ENCODE measurements around the gene SEC23IP.

Gene SEC23IP

DNA sequence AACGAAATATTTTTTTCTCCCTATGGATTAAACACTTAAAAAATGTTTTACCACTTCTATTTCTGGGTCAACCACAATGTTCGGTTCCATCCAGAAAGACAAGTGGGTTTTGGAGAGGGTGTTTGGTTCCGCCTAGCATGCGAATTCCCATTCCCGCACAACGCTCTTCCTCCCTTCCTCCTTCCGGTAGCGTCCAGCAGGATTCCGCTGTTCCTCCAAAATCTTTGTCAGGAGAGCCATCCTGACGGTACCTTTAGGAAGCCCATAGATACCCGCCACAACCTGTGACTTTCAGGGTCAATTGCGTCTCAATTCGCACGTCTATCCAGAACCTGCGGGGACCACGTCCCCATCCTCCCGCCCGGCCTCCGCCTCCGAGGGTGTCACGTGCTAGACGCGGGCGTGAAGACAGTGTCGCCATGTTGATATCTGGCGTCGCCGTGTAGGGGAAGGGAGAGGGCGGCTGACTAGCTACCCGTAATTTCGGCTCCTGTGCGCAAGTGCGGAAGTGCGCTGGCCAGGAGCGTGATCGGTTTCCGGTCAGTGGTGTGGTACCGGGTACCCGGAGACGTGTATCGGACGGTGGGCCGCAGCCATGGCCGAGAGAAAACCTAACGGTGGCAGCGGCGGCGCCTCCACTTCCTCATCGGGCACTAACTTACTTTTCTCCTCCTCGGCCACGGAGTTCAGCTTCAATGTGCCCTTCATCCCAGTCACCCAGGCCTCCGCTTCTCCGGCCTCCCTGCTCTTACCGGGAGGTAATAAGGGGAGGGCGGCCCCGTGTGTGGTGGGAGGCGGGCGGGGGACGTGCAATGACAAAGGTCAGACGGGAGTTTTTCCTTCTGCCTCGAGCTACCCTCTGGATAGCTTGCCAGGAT lies at the start of gene SEC23IP:
TSS of gene SEC23IP (plus strand) at position 543 of the 878 bp plus-strand sequence. CDS start at position 596, 53 bp downstream.
- no peaks in the 10 kb centered on the region for H3K9me3 Mint-ChIP-seq
- peaks cover 6% of the 10 kb centered on the region for H3K36me3 Mint-ChIP-seq (ENCODE audit: insufficient read depth)
- ATAC-seq (replicated peaks; ENCODE audit: extremely low read depth, poor library complexity, severe bottlenecking) (peak; percentile 98), DNase-seq (ENCODE audit: low spot score in 2 of 2) (peak; percentile 75 to 80)
- peak within 1 kb of the TSS; percentile 96 for H3K27ac Mint-ChIP-seq (ENCODE audit: low read depth)
- peaks cover 44% of the 10 kb centered on the region for H3K4me1 Mint-ChIP-seq
- H3K27me3 Mint-ChIP-seq: no peaks in the 10 kb centered on the region
- H3K4me3 Mint-ChIP-seq: peak within 1 kb of the TSS; percentile 94

DNA sequence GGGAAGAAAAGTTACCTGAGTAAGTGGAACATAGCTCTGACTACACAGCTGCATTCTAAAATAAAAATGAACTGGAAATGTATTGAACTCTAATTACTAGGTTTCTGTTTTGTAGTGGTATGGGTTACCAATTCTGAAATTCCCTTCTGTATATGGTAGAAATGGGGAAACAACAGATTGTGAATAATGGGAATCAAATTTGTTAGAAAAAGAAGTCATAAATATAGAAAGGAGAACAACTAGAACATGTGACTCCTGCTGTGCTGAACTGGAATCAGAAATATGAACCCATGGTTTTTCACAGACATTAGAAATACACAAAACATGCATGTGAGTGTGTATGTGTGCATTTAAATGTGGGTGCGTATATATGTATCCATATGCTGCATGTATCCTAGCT lies 46.9 kb upstream of the SEC23IP start:
- H3K27me3 Mint-ChIP-seq: no peaks in the 10 kb centered on the region
- no peaks in the 10 kb centered on the region for H3K9me3 Mint-ChIP-seq
- H3K4me3 Mint-ChIP-seq: no peak overlapping the region
- peaks cover 6% of the 10 kb centered on the region for H3K4me1 Mint-ChIP-seq
- ATAC-seq (replicated peaks; ENCODE audit: extremely low read depth, poor library complexity, severe bottlenecking): no peak
- DNase-seq (ENCODE audit: low spot score in 2 of 2): no peak
- H3K27ac Mint-ChIP-seq (ENCODE audit: low read depth): no peak overlapping the region
- H3K36me3 Mint-ChIP-seq (ENCODE audit: insufficient read depth): peaks cover 78% of the 10 kb centered on the region

DNA sequence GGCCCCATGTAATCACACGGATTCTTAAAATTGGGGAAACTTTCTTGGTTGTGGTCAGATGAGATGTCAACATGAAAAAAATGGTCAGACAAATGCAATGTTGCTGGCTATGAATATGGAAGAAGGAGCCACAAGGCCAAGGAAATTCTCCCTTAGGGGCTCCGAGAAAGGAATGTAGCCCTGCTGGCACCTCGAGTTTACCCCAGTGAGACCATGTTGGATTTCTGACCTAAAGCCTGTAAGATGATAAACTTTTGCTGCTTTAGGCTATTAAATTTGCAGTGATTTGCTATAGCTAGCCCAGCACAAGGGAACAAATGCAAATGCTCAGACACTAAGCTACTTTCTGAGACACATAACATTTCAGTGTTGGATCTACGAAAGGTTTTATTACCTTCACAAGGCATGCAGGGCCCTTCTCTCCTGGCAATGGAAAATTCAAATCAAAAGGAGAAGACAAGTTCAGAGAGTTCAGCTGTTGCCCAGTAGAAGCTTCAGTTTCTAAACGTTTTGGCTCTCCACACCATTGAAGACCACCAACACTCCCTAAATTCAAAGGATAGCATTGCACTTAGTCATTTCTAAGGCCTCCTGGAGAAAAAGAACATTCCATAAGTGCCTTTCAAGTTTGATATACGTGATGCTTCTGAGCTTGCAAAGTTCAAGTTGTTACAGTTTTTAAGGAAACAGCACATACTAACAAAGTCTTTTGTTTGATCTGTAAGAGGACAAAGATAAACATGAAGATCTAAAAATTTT lies 43.3 kb upstream of the SEC23IP start:
- DNase-seq (ENCODE audit: low spot score in 2 of 2) (no peak), ATAC-seq (replicated peaks; ENCODE audit: extremely low read depth, poor library complexity, severe bottlenecking) (no peak)
- no peaks in the 10 kb centered on the region for H3K9me3 Mint-ChIP-seq
- peak overlapping the region; percentile 51 for H3K27ac Mint-ChIP-seq (ENCODE audit: low read depth)
- H3K4me1 Mint-ChIP-seq: peaks cover 6% of the 10 kb centered on the region
- no peak overlapping the region for H3K4me3 Mint-ChIP-seq
- H3K27me3 Mint-ChIP-seq: no peaks in the 10 kb centered on the region
- H3K36me3 Mint-ChIP-seq (ENCODE audit: insufficient read depth): peaks cover 68% of the 10 kb centered on the region

DNA sequence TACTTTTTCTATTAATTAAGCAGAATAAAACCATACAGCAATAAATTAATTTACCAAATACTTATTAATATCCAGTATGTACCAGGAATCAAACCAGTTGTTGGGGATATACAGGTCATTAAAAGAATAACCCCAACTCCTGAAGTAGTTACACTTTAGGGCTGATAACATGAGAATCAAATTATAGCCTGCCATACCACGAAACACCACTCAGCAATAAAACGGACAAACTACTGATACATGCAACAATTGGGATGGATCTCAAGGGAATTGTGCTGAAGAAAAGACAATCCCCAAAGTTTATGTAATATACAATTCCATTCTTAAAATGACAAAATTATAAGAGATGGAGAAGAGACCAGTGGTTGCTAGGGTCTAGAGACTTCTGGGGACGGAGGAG lies 42.6 kb upstream of the SEC23IP start:
- no peak for DNase-seq (ENCODE audit: low spot score in 2 of 2)
- no peak overlapping the region for H3K4me3 Mint-ChIP-seq
- no peak overlapping the region for H3K27ac Mint-ChIP-seq (ENCODE audit: low read depth)
- no peaks in the 10 kb centered on the region for H3K27me3 Mint-ChIP-seq
- no peaks in the 10 kb centered on the region for H3K9me3 Mint-ChIP-seq
- peaks cover 6% of the 10 kb centered on the region for H3K4me1 Mint-ChIP-seq
- H3K36me3 Mint-ChIP-seq (ENCODE audit: insufficient read depth): peaks cover 61% of the 10 kb centered on the region
- ATAC-seq (replicated peaks; ENCODE audit: extremely low read depth, poor library complexity, severe bottlenecking): no peak

DNA sequence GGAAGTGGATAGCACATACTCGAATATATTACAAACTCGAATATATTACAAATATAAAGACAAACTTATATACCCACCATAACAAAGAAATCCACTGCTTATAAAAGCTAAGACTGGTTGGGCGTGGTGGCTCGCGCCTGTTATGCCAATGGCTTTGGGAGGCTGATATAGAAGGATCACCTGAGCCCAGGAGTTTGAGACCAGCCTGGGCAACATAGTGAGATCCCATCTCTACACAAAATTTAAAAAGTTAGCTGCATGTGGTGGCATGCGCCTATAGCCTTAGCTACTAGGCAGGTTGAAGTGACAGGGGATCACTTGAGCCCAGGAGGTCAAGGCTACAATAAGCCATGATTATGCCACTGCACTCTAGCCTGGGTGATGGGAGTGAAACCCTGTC lies 40.3 kb upstream of the SEC23IP start:
- H3K4me1 Mint-ChIP-seq: no peaks in the 10 kb centered on the region
- H3K27me3 Mint-ChIP-seq: no peaks in the 10 kb centered on the region
- DNase-seq (ENCODE audit: low spot score in 2 of 2): no peak
- no peak overlapping the region for H3K27ac Mint-ChIP-seq (ENCODE audit: low read depth)
- no peaks in the 10 kb centered on the region for H3K9me3 Mint-ChIP-seq
- ATAC-seq (replicated peaks; ENCODE audit: extremely low read depth, poor library complexity, severe bottlenecking): no peak
- H3K36me3 Mint-ChIP-seq (ENCODE audit: insufficient read depth): peaks cover 52% of the 10 kb centered on the region
- H3K4me3 Mint-ChIP-seq: no peak overlapping the region

DNA sequence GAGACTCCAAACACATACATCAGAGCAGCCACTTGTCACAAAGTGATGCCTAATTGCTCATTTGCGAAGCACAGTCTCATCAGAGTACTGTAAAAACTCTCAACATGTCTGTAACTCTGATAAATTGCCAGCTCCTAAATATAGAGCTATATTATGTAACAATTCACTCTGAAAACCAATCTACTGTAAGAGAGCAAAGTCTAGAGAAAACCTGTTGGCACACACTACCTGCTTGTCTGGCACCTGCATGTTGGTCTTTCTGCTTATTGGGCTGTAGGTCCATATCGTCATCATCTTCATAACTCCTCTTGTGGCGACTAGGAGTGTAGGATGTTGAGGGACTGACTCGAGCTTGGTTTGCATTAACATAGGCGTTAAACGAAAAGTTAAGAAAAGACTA lies 39.7 kb upstream of the SEC23IP start:
- H3K9me3 Mint-ChIP-seq: no peaks in the 10 kb centered on the region
- H3K4me3 Mint-ChIP-seq: no peak overlapping the region
- H3K27me3 Mint-ChIP-seq: no peaks in the 10 kb centered on the region
- no peak for DNase-seq (ENCODE audit: low spot score in 2 of 2)
- peaks cover 50% of the 10 kb centered on the region for H3K36me3 Mint-ChIP-seq (ENCODE audit: insufficient read depth)
- no peak overlapping the region for H3K27ac Mint-ChIP-seq (ENCODE audit: low read depth)
- no peak for ATAC-seq (replicated peaks; ENCODE audit: extremely low read depth, poor library complexity, severe bottlenecking)
- no peaks in the 10 kb centered on the region for H3K4me1 Mint-ChIP-seq

DNA sequence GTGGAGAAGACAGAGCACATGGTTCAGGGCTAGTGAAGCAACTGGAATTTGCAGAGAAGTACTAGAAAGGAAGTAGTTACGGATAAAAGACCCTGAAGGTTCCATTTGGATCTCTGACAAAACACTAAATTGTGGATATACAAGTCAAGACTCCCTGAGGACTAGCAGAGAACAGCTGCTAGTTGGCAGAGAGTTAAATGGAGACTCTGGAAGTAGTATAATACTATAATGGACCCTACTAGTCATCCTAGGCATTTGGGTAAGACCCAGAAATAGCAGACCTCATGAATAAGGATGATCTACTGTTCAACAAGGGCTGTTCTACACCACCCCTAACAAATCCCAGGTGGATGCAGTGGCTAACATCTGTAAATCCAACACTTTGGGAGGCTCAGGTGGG lies 39.0 kb upstream of the SEC23IP start:
- Mint-ChIP-seq H3K4me3 (no peak overlapping the region), H3K9me3 (no peaks in the 10 kb centered on the region), H3K36me3 (ENCODE audit: insufficient read depth) (peaks cover 43% of the 10 kb centered on the region), H3K27me3 (no peaks in the 10 kb centered on the region), H3K4me1 (no peaks in the 10 kb centered on the region), H3K27ac (ENCODE audit: low read depth) (no peak overlapping the region)
- DNase-seq (ENCODE audit: low spot score in 2 of 2) (no peak), ATAC-seq (replicated peaks; ENCODE audit: extremely low read depth, poor library complexity, severe bottlenecking) (no peak)

DNA sequence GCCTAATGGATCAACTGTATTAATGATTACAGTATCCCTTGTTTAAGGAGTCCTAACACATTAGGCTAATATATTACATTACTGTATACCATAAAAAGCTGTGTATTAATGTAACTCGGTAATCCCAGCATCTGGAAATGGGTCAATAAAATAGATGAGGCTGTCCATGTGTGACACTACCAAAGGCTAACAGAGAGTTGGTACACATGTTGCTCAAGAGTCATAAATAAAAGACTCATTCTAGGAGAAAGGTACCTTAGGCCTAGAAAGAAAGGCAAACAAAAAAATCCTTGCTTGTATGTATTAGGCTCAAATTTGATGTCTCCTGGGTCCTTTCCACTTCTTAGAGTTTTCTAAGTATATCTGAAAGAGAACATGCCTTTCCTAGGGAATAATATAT lies 34.5 kb upstream of the SEC23IP start:
- H3K4me1 Mint-ChIP-seq: peaks cover 27% of the 10 kb centered on the region
- H3K36me3 Mint-ChIP-seq (ENCODE audit: insufficient read depth): peaks cover 24% of the 10 kb centered on the region
- no peaks in the 10 kb centered on the region for H3K27me3 Mint-ChIP-seq
- H3K9me3 Mint-ChIP-seq: no peaks in the 10 kb centered on the region
- no peak for ATAC-seq (replicated peaks; ENCODE audit: extremely low read depth, poor library complexity, severe bottlenecking)
- H3K27ac Mint-ChIP-seq (ENCODE audit: low read depth): no peak overlapping the region
- no peak for DNase-seq (ENCODE audit: low spot score in 2 of 2)
- H3K4me3 Mint-ChIP-seq: no peak overlapping the region

DNA sequence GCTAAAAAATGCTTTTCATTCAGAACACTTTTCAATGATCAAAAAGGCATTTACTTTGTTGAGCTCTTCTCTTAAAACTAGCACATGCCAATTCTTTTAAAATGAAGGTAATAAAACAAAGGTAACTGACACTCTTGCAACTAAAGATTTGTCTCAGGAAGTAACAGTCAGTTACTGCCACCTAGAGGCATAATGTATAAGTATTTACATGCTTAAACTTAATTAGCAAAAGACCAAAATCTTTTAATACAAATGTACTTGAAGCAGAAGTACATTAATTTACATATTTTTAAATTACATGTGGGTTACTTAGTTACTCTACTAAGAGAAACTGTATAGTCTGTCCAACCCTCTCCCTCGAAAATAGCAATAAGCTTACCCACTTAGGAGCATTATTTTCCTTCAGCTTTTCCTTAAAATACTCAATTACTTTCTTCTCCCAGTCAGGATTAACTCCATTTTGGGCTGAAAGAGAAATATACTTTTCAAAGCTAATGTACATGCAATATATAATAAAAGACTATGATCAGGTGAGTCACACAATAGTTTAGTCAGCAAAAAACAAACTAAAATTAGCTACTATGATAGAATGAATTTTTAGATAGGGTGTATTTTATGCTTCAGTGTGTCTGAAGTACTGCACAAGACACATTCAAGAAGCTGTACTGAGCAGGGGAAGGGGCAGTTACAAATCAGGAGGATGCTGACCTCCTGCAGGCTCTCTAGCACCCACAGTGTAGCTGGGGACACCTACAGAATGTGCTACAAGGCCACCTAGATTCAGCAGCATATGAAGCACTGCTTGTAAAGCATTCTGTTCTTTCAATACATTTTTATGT lies 32.9 kb upstream of the SEC23IP start:
- H3K9me3 Mint-ChIP-seq: peaks cover 4% of the 10 kb centered on the region
- H3K27me3 Mint-ChIP-seq: no peaks in the 10 kb centered on the region
- DNase-seq (ENCODE audit: low spot score in 2 of 2): no peak
- H3K4me3 Mint-ChIP-seq: no peak overlapping the region
- peaks cover 14% of the 10 kb centered on the region for H3K36me3 Mint-ChIP-seq (ENCODE audit: insufficient read depth)
- peaks cover 33% of the 10 kb centered on the region for H3K4me1 Mint-ChIP-seq
- no peak for ATAC-seq (replicated peaks; ENCODE audit: extremely low read depth, poor library complexity, severe bottlenecking)
- peak overlapping the region; percentile 41 for H3K27ac Mint-ChIP-seq (ENCODE audit: low read depth)

DNA sequence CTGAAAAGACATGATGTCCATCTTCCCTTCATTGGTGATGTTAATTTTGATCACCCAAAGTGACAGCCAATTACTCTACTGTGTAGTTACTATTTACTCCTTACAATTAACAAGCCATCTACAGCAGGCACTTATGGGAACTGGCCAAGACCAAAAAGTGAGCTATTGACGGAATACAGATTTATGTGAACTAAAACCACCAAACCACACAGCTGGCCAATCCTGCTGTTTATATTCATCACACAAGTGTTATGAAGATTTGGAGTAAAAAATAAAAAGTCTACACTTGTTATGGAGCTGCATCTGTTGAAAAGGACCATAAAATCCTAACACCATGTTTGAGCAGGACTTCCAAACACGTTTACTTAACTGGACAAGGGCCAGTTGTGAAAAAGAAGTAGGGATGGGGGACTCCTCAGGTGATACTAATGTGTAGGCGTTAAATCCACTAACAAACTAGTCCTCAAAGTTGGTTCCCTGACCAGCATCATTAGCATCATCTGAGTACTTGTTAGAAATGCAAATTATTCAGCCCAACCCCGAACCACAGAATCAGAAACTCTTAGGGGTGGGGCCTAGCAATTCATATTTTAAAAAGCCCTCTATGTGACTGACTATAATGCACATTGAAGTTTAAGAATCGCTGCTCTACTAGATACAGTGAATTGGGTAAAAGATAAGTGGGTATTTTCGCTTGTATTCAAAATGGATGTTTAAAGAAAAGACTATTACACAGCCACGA lies 31.5 kb upstream of the SEC23IP start:
- H3K4me1 Mint-ChIP-seq: peaks cover 38% of the 10 kb centered on the region
- peaks cover 6% of the 10 kb centered on the region for H3K9me3 Mint-ChIP-seq
- no peak overlapping the region for H3K4me3 Mint-ChIP-seq
- DNase-seq (ENCODE audit: low spot score in 2 of 2) (no peak), ATAC-seq (replicated peaks; ENCODE audit: extremely low read depth, poor library complexity, severe bottlenecking) (no peak)
- no peak overlapping the region for H3K27ac Mint-ChIP-seq (ENCODE audit: low read depth)
- H3K36me3 Mint-ChIP-seq (ENCODE audit: insufficient read depth): peaks cover 11% of the 10 kb centered on the region
- H3K27me3 Mint-ChIP-seq: no peaks in the 10 kb centered on the region

DNA sequence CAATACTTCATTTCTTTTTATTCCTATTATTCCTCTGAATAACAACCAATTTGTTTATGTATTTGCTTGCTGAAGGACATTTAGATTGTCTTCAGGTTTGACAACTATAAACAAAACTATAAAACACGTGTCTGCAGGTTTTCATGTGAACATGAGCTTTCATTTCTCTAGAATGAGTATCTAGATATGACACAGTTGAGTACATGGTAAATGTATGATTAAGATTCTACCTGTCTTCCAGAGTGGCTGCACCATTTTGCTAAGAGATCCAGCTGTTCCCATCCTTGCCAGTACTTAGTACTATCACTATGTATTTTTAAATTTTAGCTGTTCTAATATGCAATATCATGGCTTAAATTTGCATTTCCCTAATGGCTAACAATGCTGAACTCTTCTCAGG lies 30.0 kb upstream of the SEC23IP start:
- ATAC-seq (replicated peaks; ENCODE audit: extremely low read depth, poor library complexity, severe bottlenecking): no peak
- Mint-ChIP-seq H3K27me3 (no peaks in the 10 kb centered on the region), H3K9me3 (peaks cover 6% of the 10 kb centered on the region), H3K36me3 (ENCODE audit: insufficient read depth) (peaks cover 7% of the 10 kb centered on the region), H3K4me1 (peaks cover 45% of the 10 kb centered on the region), H3K4me3 (no peak overlapping the region), H3K27ac (ENCODE audit: low read depth) (peak overlapping the region; percentile 25)
- no peak for DNase-seq (ENCODE audit: low spot score in 2 of 2)

Measured in central memory CD8-positive, alpha-beta T cell (primary cell).